GM12878 (cell line): Measurements from ENCODE around the gene ATXN7L1. TPM values are rescaled to one million over a fixed set of nuclear protein-coding genes. Genes with fewer than 3 reads are reported as not detected.

Source experiments
- ATAC-seq: fragments of 200-7000 bp; cut with Tn5 transposase; 3 replicates; pipeline ENCODE4 v1.9.1; 2020; ENCODE audit warnings: mild to moderate bottlenecking, moderate library complexity
- BruUV-seq: library from RNA; stranded (reverse); fragments of 400-500 nt; replicated peaks from 2 replicates; lab custom pipeline; 2021; lab: Mats Ljungman, UMichigan
- CTCF ChIA-PET: fragments of 300-600 bp; sonication (Branson Sonifier 250); formaldehyde crosslinking; extraction: SDS; loops from one replicate; lab custom pipeline; 2021; ENCODE audit warnings: inconsistent platforms; lab: Yijun Ruan, JAX
- POLR2A ChIA-PET: fragments of 350-600 bp; formaldehyde crosslinking; extraction: SDS; loops from one replicate; lab custom pipeline; 2021; ENCODE audit warnings: inconsistent platforms; lab: Charles Lee
- RAD21 ChIA-PET: fragments of 300-600 bp; sonication (Branson Sonifier 250); formaldehyde crosslinking; loops from one replicate; lab custom pipeline; 2023; ENCODE audit warnings: antibody characterized with exemption; ENCODE audit not compliant: unreplicated experiment; lab: Charles Lee
- SMC1A ChIA-PET: fragments of 300-600 bp; sonication (Branson Sonifier 250); formaldehyde crosslinking; loops from one replicate; lab custom pipeline; 2023; ENCODE audit not compliant: unreplicated experiment, uncharacterized antibody; lab: Charles Lee
- DNase-seq: peaks from one replicate; pipeline ENCODE4 v3.0.0-alpha.2; 2011; ENCODE audit warnings: low read depth, low spot score
- FAIRE-seq: peaks from 3 replicates; lab custom pipeline; 2011; peaks lifted over from hg19 to GRCh38; lab: Jason Lieb, UNC
- H2AFZ ChIP-seq: 2 replicates; pipeline ENCODE4 v1.6.0; 2011; ENCODE audit warnings: low read depth, low read length, control low read depth; ENCODE audit not compliant: control insufficient read depth
- H3K27ac ChIP-seq: 2 replicates; pipeline ENCODE4 v1.5.1; 2011; ENCODE audit warnings: control low read depth; ENCODE audit not compliant: control insufficient read depth, insufficient read depth
- H3K27me3 ChIP-seq, 2 experiments: replicated peaks in 1 of 2; 2 replicates each; pipeline versions ENCODE4 v1.6.0 to v1.6.1; 2011; ENCODE audit warnings: low read length in 1 of 2; ENCODE audit not compliant: control insufficient read depth in 2 of 2, insufficient read depth in 2 of 2
- H3K36me3 ChIP-seq, 2 experiments: 2 replicates each; pipeline ENCODE4 v1.5.1; 2011; ENCODE audit warnings: low read length in 1 of 2; ENCODE audit not compliant: control insufficient read depth in 2 of 2, insufficient read depth in 2 of 2
- H3K4me1 ChIP-seq: 2 replicates; pipeline ENCODE4 v1.6.1; 2011; ENCODE audit warnings: mild to moderate bottlenecking, low read length, moderate library complexity, mixed read lengths; ENCODE audit not compliant: control insufficient read depth, insufficient read depth
- H3K4me2 ChIP-seq: 2 replicates; pipeline ENCODE4 v1.6.0; 2011; ENCODE audit warnings: control low read depth; ENCODE audit not compliant: control insufficient read depth, insufficient read depth
- H3K4me3 ChIP-seq: fragments of 200-600 bp; sonication (generic); 2 replicates; pipeline ENCODE4 v1.5.1; 2016
- H3K79me2 ChIP-seq: 2 replicates; pipeline ENCODE4 v1.6.0; 2011; ENCODE audit warnings: low read length; ENCODE audit not compliant: control insufficient read depth, insufficient read depth
- H3K9ac ChIP-seq: 2 replicates; pipeline ENCODE4 v1.8.0; 2011; ENCODE audit warnings: low read length, control low read depth, mixed read lengths; ENCODE audit not compliant: control insufficient read depth, insufficient read depth
- H3K9me3 ChIP-seq: replicated peaks from 3 replicates; pipeline ENCODE4 v1.5.1; 2011; ENCODE audit warnings: mild to moderate bottlenecking, low read length; ENCODE audit not compliant: control insufficient read depth, insufficient read depth
- H4K20me1 ChIP-seq: 2 replicates; pipeline ENCODE4 v1.6.0; 2011; ENCODE audit not compliant: control insufficient read depth, insufficient read depth
- CEBPB ChIP-seq, 2 experiments: fragments of 150-350 bp in 1 of 2; IDR thresholded peaks; 2 replicates each; pipeline ENCODE4 v1.6.1; 2012 to 2014; ENCODE audit warnings: low read depth in 2 of 2, low read length in 2 of 2, borderline replicate concordance in 1 of 2, inconsistent platforms in 1 of 2
- EGR1 ChIP-seq, 2 experiments: IDR thresholded peaks; 1 replicate in 1 of 2; 2 replicates in 1 of 2; pipeline ENCODE4 v1.6.1; 2011 to 2012; ENCODE audit warnings: low read depth in 2 of 2, low read length in 2 of 2, borderline replicate concordance in 1 of 2, mild to moderate bottlenecking in 1 of 2, moderate library complexity in 1 of 2
- FOXK2 ChIP-seq: fragments of 450-650 bp; IDR thresholded peaks from 2 replicates; pipeline ENCODE4 v1.6.1; 2017; ENCODE audit warnings: mild to moderate bottlenecking, moderate library complexity
- IKZF1 ChIP-seq: fragments of 450-650 bp; conservative IDR thresholded peaks from 2 replicates; pipeline ENCODE4 v1.6.1; 2017; ENCODE audit warnings: antibody characterized with exemption, mild to moderate bottlenecking
- MYC ChIP-seq: IDR thresholded peaks from 2 replicates; pipeline ENCODE4 v1.6.1; 2011; ENCODE audit warnings: mild to moderate bottlenecking, low read length, moderate library complexity, inconsistent platforms; ENCODE audit not compliant: insufficient read depth, insufficient replicate concordance, insufficient read length, severe bottlenecking
- NR2C1 ChIP-seq: fragments of 450-650 bp; IDR thresholded peaks from 2 replicates; pipeline ENCODE4 v1.6.1; 2017; ENCODE audit warnings: antibody characterized with exemption, mild to moderate bottlenecking, moderate library complexity
- RUNX3 ChIP-seq: IDR thresholded peaks from 2 replicates; pipeline ENCODE4 v1.6.1; 2012; ENCODE audit warnings: low read length, inconsistent platforms
- WGBS: methylation state at CpG from one replicate; pipeline ENCODE4 v1.1.6; 2016; ENCODE audit warnings: low lambda C conversion rate; ENCODE audit not compliant: insufficient replicate concordance, insufficient coverage; ENCODE audit errors: missing lambda C conversion rate; 5-methylcytosine and 5-hydroxymethylcytosine counted together
- in situ Hi-C: fragments of 300-500 bp; cut with MboI; formaldehyde crosslinking; loops from 9 replicates; pipeline ENCODE4 v1.14.3; 2018; ENCODE audit warnings: mixed read lengths
- intact Hi-C: fragments of 100-400 bp; cut with micrococcal nuclease; formaldehyde crosslinking; loops from one replicate; pipeline ENCODE4 v1.14.2; 2022; ENCODE audit not compliant: unreplicated experiment
- polyA plus RNA-seq, 11 experiments: library from polyadenylated mRNA; depleted of rRNA in 4 of 11; unstranded in 6 of 11; stranded (reverse) in 5 of 11; fragments of >200 nt; fragmentation: Nextera tagmentation in 4 of 11; fragmentation: Illumina TruSeq in 1 of 11; extraction: Ambion mirVana in 4 of 11; extraction: Trizol in 1 of 11; gene quantifications; 1 replicate in 1 of 11; 2 replicates in 10 of 11; pipeline versions ENCODE4 v1.2.1 to v1.2.3, GENCODE V29; 2011 to 2016; ENCODE audit warnings: inconsistent platforms in 2 of 11, missing spikeins in 2 of 11, low read depth in 1 of 11
- total RNA-seq, 4 experiments: library from RNA; depleted of rRNA in 3 of 4; stranded (reverse); fragments of >200 nt in 3 of 4; fragmentation: Illumina TruSeq in 1 of 4; extraction: Trizol in 1 of 4; gene quantifications; 2 replicates each; pipeline versions ENCODE4 v1.2.1 to v1.2.3, GENCODE V29; 2013 to 2021
- TF ChIP-seq, protein P1 (sequence below): fragments of 450-650 bp; IDR thresholded peaks from 2 replicates; pipeline ENCODE4 v1.6.1; 2017; ENCODE audit warnings: mild to moderate bottlenecking, low read depth, inconsistent platforms; ENCODE audit not compliant: poor library complexity, severe bottlenecking

The ATXN7L1 gene
- total and polyA plus RNA-seq, 10 of the 15 experiments (the other 5 are each of a cell fraction or from before 2014, with no cell fraction given) = 0.40 to 2.9 (median 1.2) TPM

GRCh38 chr7:105636982-105637381 lies 239.4 kb downstream of the ATXN7L1 start:
- no peak overlapping the region for H3K27ac ChIP-seq
- H2AFZ ChIP-seq = no peak overlapping the region
- no peaks in the 10 kb centered on the region for H3K36me3 ChIP-seq
- H3K9ac ChIP-seq = no peak overlapping the region
- peaks cover 0 to 2% of the 10 kb centered on the region in 2 experiments; a peak in 1 of 4 replicates for H3K27me3 ChIP-seq
- SMC1A ChIA-PET = interaction anchor here (0.6 kb wide), 1 partner anchor 48 kb away, joined by 3 read pairs; no protein-coding TSS in a partner anchor
- POLR2A ChIA-PET = no interaction called here
- CTCF ChIA-PET = no interaction called here
- intact Hi-C loops (no loop called here), in situ Hi-C loops (no loop called here)
- no peak overlapping the region for H3K4me3 ChIP-seq
- no TSS peak for BruUV-seq
- ATAC-seq = no peak
- no peaks in the 10 kb centered on the region for H4K20me1 ChIP-seq
- RAD21 ChIA-PET = no interaction called here
- no peaks in the 10 kb centered on the region for H3K9me3 ChIP-seq
- DNase-seq = no peak
- 79% methylated on average over 8 of the region's 8 CpGs for WGBS
- no peak overlapping the region for H3K4me2 ChIP-seq
- TF ChIP-seq EGR1 (IDR thresholded peaks at IDR 0.05; ENCODE audit: borderline replicate concordance in 1 of 2, low read depth in 2 of 2, low read length in 2 of 2) = no peak
- TF ChIP-seq, protein P1, sequence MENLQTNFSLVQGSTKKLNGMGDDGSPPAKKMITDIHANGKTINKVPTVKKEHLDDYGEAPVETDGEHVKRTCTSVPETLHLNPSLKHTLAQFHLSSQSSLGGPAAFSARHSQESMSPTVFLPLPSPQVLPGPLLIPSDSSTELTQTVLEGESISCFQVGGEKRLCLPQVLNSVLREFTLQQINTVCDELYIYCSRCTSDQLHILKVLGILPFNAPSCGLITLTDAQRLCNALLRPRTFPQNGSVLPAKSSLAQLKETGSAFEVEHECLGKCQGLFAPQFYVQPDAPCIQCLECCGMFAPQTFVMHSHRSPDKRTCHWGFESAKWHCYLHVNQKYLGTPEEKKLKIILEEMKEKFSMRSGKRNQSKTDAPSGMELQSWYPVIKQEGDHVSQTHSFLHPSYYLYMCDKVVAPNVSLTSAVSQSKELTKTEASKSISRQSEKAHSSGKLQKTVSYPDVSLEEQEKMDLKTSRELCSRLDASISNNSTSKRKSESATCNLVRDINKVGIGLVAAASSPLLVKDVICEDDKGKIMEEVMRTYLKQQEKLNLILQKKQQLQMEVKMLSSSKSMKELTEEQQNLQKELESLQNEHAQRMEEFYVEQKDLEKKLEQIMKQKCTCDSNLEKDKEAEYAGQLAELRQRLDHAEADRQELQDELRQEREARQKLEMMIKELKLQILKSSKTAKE = no peak
- TF ChIP-seq IKZF1 = no peak
- TF ChIP-seq FOXK2 = no peak
- no peak for TF ChIP-seq NR2C1
- no peak for TF ChIP-seq RUNX3
- TF ChIP-seq CEBPB (IDR thresholded peaks at IDR 0.05; ENCODE audit: borderline replicate concordance in 1 of 2, low read depth in 2 of 2, low read length in 2 of 2) = no peak
- no peak for TF ChIP-seq MYC
- TF ChIP-seq, all 136 proteins: peak for 0
- no peak for FAIRE-seq
- Histone ChIP-seq H3K4me1 (no peaks in the 10 kb centered on the region), H3K79me2 (no peaks in the 10 kb centered on the region)
